Measurements from ENCODE around the gene SCLY.

Gene SCLY

DNA sequence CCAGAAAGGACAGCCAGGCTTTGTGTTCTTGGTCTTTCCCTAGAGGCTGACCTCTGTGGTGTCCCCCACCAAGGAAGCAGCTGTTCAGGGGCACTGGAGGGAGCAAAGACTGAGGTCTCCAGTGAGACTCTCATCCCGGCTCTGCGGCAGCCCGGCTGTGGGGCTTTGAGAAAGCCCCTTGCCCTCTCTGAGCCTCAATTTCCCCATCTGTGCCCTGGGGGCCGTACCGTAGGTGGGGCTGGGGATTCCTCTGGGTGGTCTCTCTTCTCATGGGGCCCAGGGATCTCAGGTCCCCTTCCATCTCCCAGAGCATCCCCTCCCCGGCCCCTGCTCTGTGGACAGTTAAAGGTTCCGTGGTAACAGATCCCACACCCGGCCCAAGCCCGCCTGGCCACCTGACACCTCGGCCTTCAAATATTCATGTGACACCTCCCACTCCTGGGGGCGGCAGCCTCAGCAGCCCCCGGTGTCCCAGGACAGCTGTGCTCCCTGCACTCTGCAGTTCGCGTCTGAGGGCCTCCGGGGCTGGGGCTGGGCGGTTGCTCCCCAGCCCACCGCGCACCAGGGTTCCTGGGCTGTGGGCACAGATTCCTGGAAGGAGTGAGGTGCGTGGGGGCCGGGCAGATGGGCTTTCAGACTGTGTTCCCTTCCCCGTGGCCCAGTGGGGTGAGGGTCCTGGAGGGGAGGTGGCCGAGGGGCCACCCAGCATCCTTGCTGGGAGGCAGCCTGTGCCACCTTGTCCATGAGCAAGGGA is 62.6 kb downstream of the SCLY start:
- DNase-seq (ENCODE audit: low read depth in 2 of 2), result no peak
- TF ChIP-seq, protein P1, sequence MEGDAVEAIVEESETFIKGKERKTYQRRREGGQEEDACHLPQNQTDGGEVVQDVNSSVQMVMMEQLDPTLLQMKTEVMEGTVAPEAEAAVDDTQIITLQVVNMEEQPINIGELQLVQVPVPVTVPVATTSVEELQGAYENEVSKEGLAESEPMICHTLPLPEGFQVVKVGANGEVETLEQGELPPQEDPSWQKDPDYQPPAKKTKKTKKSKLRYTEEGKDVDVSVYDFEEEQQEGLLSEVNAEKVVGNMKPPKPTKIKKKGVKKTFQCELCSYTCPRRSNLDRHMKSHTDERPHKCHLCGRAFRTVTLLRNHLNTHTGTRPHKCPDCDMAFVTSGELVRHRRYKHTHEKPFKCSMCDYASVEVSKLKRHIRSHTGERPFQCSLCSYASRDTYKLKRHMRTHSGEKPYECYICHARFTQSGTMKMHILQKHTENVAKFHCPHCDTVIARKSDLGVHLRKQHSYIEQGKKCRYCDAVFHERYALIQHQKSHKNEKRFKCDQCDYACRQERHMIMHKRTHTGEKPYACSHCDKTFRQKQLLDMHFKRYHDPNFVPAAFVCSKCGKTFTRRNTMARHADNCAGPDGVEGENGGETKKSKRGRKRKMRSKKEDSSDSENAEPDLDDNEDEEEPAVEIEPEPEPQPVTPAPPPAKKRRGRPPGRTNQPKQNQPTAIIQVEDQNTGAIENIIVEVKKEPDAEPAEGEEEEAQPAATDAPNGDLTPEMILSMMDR (IDR thresholded peaks at IDR 0.05; ENCODE audit: low read depth, low read length), result no peak

DNA sequence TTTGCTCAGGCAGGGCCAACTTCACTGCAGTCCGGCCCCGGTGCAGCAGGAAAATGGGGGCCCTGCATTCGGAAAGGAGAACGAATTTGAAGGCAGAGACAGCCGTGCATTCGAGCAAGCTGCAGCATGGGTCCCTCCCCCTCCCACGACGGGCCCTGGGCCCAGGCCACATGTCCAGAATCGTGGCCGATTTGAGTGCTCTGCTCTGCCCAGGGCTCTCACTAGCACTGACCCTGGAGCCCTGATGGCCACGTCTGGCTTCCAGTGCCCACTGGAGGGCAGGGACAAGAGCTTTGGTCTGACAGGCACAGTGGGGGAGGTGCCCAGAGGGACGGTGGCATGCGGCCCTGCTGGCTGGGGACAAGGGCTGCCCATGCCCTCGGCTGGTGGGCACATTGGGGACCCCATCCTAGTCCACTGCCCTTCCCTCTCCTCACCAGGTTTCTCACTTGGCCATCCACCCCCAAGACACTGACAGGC is 63.2 kb downstream of the SCLY start:
- no peak for DNase-seq (ENCODE audit: low read depth in 2 of 2)
- H3K4me3 ChIP-seq (replicated peaks in 1 of 2; ENCODE audit: low read depth in 2 of 2, low read length in 2 of 2), result no peak overlapping the region
- TF ChIP-seq, protein P1 (IDR thresholded peaks at IDR 0.05; ENCODE audit: low read depth, low read length), result no peak

More for the DNA sequence above, 62.6 kb downstream of the SCLY start:
- no peak overlapping the region for H3K4me3 ChIP-seq (replicated peaks in 1 of 2; ENCODE audit: low read depth in 2 of 2, low read length in 2 of 2)

DNA sequence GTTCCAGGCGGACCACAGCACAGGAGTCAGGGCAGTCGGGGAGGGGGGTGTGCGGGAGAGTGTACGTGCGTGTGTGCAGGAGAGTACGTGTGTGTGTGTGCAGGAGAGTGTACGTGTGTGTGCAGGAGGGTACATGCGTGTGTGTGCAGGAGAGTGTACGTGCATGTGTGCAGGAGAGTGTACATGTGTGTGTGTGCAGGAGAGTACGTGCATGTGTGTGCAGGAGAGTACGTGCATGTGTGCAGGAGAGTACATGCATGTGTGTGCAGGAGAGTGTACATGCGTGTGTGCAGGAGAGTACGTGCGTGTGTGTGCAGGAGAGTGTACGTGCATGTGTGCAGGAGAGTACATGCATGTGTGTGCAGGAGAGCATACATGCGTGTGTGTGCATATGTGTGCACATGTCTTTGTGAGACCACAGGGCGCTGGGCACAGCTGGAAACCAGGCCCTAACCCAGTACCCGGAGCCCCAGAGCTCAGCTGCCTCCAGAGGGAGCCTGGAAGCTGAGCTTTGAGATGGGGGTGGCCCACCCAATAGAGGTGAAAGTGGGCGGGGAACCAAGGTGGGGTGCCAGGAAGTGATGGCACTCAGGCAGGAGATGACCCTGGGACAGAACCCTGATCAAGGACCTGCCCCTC is 63.8 kb downstream of the SCLY start:
- TF ChIP-seq, protein P1 (IDR thresholded peaks at IDR 0.05; ENCODE audit: low read depth, low read length), result no peak
- DNase-seq (ENCODE audit: low read depth in 2 of 2), result no peak
- H3K4me3 ChIP-seq (replicated peaks in 1 of 2; ENCODE audit: low read depth in 2 of 2, low read length in 2 of 2), result no peak overlapping the region

DNA sequence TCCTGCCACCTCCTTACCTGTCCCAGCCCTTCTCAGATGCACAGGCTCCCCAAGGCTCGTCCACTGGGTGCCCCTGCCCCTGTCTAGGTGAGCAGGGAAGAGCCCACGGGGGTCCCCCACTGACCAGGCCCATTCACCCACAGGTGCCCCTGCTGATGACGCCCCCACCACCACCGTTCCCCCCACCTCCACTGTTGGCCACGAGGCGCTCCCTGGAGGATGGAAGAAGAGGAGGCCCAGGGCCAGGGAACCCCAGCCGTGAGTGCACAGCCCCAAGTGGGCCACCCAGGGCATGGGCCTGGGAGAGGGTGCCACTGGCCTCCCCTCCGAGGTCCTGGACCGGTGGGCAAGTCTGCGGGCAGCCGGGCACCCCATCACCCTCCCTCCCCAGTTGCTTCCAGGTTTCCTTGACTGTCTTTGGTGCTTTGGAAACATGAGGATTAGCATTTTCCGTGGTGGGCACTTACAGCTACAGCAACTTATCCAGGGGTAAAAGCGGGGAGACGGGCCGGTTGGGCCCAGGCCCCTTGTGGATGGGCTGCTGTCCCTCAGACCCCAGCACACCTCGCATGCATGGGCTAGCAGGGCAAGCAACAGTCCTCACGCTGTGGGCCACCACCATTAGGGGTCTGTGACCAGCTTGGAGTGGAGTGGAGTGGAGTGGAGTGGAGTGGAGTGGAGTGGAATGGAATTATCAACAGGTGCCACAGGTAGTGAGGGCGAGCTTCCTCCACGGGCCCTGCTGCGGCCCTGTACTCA is 64.5 kb downstream of the SCLY start:
- no peak overlapping the region for H3K4me3 ChIP-seq (replicated peaks in 1 of 2; ENCODE audit: low read depth in 2 of 2, low read length in 2 of 2)
- TF ChIP-seq, protein P1 (IDR thresholded peaks at IDR 0.05; ENCODE audit: low read depth, low read length), result no peak
- no peak for DNase-seq (ENCODE audit: low read depth in 2 of 2)

DNA sequence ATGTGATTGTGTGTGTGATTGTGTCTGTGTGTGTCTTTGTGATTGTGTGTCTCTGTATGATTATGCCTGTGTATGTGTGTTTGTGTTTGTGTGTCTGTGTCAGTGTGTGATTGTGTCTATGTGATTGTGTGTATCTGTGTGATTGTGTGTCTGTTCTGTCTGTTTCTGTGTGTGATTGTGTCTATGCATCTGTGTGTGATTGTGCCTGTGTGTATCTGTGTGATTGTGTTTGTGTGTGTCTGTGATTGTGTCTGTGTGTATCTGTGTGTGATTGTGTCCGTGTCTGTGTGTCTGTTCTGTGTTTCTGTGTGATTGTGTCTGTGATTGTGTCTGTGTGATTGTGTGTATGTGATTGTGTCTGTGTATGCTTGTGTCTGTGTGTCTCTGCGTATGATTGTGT is 65.5 kb downstream of the SCLY start:
- TF ChIP-seq, protein P1 (IDR thresholded peaks at IDR 0.05; ENCODE audit: low read depth, low read length), result no peak
- H3K4me3 ChIP-seq (replicated peaks in 1 of 2; ENCODE audit: low read depth in 2 of 2, low read length in 2 of 2), result no peak overlapping the region
- no peak for DNase-seq (ENCODE audit: low read depth in 2 of 2)

DNA sequence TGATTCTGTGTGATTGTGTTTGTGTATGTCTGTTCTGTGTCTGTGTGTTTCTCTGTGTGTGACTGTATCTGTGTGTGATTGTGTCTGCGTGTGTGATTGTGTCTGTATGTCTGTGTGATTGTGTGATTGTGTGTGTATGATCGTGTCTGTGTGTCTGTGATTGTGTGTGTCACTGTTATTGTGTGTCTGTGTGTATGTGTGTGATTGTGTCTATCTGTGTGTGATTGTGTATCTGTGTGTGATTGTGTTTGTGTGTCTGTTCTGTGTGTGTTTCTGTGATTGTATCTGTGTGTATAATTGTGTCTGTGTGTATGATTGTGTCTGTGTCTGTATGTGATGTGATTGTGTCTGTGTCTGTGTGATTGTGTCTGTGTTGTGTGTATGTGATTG is 66.0 kb downstream of the SCLY start:
- H3K4me3 ChIP-seq (replicated peaks in 1 of 2; ENCODE audit: low read depth in 2 of 2, low read length in 2 of 2), result no peak overlapping the region
- TF ChIP-seq, protein P1 (IDR thresholded peaks at IDR 0.05; ENCODE audit: low read depth, low read length), result no peak
- DNase-seq (ENCODE audit: low read depth in 2 of 2), result no peak
